Neural progenitor cell (in vitro differentiated cells): Measurements from ENCODE around the gene BRD3. TPM values are rescaled to one million over a fixed set of nuclear protein-coding genes. Genes with fewer than 3 reads are reported as not detected.
"Not testable (repeated sequence)": the region's sequence is repeated elsewhere in the genome, so short reads cannot be mapped to it uniquely, and the experiment has no call there.

ENCODE experiments used
- DNase-seq: peaks from one replicate; pipeline ENCODE4 v3.0.0-alpha.2; 2016; ENCODE audit warnings: low spot score
- H2AFZ ChIP-seq: fragments of 200-600 bp; sonication (generic); replicated peaks from 2 replicates; pipeline ENCODE4 v1.6.1; 2016; ENCODE audit warnings: antibody characterized with exemption
- H3F3A ChIP-seq: fragments of 200-600 bp; sonication (generic); 2 replicates; pipeline ENCODE4 v1.6.1; 2016; ENCODE audit warnings: antibody characterized with exemption, low read depth
- H3K27ac ChIP-seq: fragments of 200-600 bp; sonication (generic); 2 replicates; pipeline ENCODE4 v1.5.1; 2016; ENCODE audit warnings: mild to moderate bottlenecking
- H3K27me3 ChIP-seq: fragments of 200-600 bp; sonication (generic); 2 replicates; pipeline ENCODE4 v1.6.1; 2016; ENCODE audit warnings: mild to moderate bottlenecking, moderate library complexity
- H3K36me3 ChIP-seq: fragments of 200-600 bp; sonication (generic); 2 replicates; pipeline ENCODE4 v1.5.1; 2016
- H3K4me1 ChIP-seq: fragments of 200-600 bp; sonication (generic); 2 replicates; pipeline ENCODE4 v1.6.1; 2016; ENCODE audit warnings: mixed run types
- H3K4me2 ChIP-seq: fragments of 200-600 bp; sonication (generic); 2 replicates; pipeline ENCODE4 v1.6.1; 2016
- H3K4me3 ChIP-seq: fragments of 200-600 bp; sonication (generic); 2 replicates; pipeline ENCODE4 v1.5.1; 2016
- H3K79me2 ChIP-seq: fragments of 200-600 bp; sonication (generic); 2 replicates; pipeline ENCODE4 v1.6.1; 2016; ENCODE audit warnings: low read depth
- H3K9ac ChIP-seq: fragments of 200-600 bp; sonication (generic); 2 replicates; pipeline ENCODE4 v1.6.1; 2016
- H3K9me3 ChIP-seq: fragments of 200-600 bp; sonication (generic); 2 replicates; pipeline ENCODE4 v1.5.1; 2016; ENCODE audit warnings: low read depth
- H4K20me1 ChIP-seq: fragments of 200-600 bp; sonication (generic); 2 replicates; pipeline ENCODE4 v1.6.1; 2016; ENCODE audit warnings: low read depth
- H3K27ac Mint-ChIP-seq: 3 replicates; pipeline ENCODE4 v1.8.0; 2021; ENCODE audit warnings: mixed read lengths
- H3K27me3 Mint-ChIP-seq: 2 replicates; pipeline ENCODE4 v1.8.0; 2022; ENCODE audit warnings: low read depth, mild to moderate bottlenecking, inconsistent platforms, moderate library complexity, mixed read lengths; ENCODE audit not compliant: insufficient read depth
- H3K36me3 Mint-ChIP-seq: 3 replicates; pipeline ENCODE4 v1.8.0; 2021; ENCODE audit warnings: mixed read lengths
- H3K4me1 Mint-ChIP-seq: 3 replicates; pipeline ENCODE4 v1.8.0; 2021; ENCODE audit warnings: mixed read lengths
- H3K4me3 Mint-ChIP-seq: 3 replicates; pipeline ENCODE4 v1.8.0; 2021; ENCODE audit warnings: mild to moderate bottlenecking, moderate library complexity, mixed read lengths
- H3K9me3 Mint-ChIP-seq: 3 replicates; pipeline ENCODE4 v1.8.0; 2020; ENCODE audit warnings: mixed read lengths
- CTCF ChIP-seq: fragments of 200-600 bp; sonication (generic); IDR thresholded peaks from 2 replicates; pipeline ENCODE4 v1.5.1; 2017; ENCODE audit warnings: antibody characterized with exemption, mild to moderate bottlenecking
- EZH2 ChIP-seq: fragments of 200-600 bp; sonication (generic); IDR thresholded peaks from 2 replicates; pipeline ENCODE4 v1.6.1; 2017; ENCODE audit warnings: antibody characterized with exemption, mild to moderate bottlenecking, moderate library complexity
- EZH2phosphoT487 ChIP-seq: fragments of 200-600 bp; sonication (generic); IDR thresholded peaks from 2 replicates; pipeline ENCODE4 v1.6.1; 2017; ENCODE audit warnings: antibody characterized with exemption
- total RNA-seq: library from RNA; depleted of rRNA; stranded (reverse); fragments of >200 nt; gene quantifications from 2 replicates; pipeline ENCODE4 v1.2.3, GENCODE V29; 2015; ENCODE audit warnings: low replicate concordance

The BRD3 gene
- total RNA-seq, 1 donor from 2014 or later, result 14.8 TPM

GRCh38 chr9:134073500-134073899, 5.7 kb upstream of the BRD3 start:
- TF ChIP-seq EZH2 (no peak), CTCF (no peak), EZH2phosphoT487 (no peak)
- Histone ChIP-seq H2AFZ (no peak overlapping the region), H3K4me2 (no peak overlapping the region), H3K4me1 (no peaks in the 10 kb centered on the region), H4K20me1 (no peaks in the 10 kb centered on the region), H3K36me3 (no peaks in the 10 kb centered on the region), H3F3A (no peaks in the 10 kb centered on the region), H3K27ac (no peak overlapping the region), H3K4me3 (no peak overlapping the region), H3K9me3 (peaks cover 4% of the 10 kb centered on the region), H3K79me2 (no peaks in the 10 kb centered on the region), H3K9ac (no peak overlapping the region), H3K27me3 (peaks cover 26% of the 10 kb centered on the region)
- DNase-seq, result no peak
- peaks cover 33% of the 10 kb centered on the region for H3K9me3 Mint-ChIP-seq
- no peak overlapping the region for H3K4me3 Mint-ChIP-seq
- no peaks in the 10 kb centered on the region for H3K36me3 Mint-ChIP-seq
- H3K27me3 Mint-ChIP-seq, result peaks cover 15% of the 10 kb centered on the region
- H3K4me1 Mint-ChIP-seq, result no peaks in the 10 kb centered on the region
- H3K27ac Mint-ChIP-seq, result no peak overlapping the region

GRCh38 chr9:134072683-134073082, 4.9 kb upstream of the BRD3 start:
- peaks cover 33% of the 10 kb centered on the region for H3K9me3 Mint-ChIP-seq
- H3K4me3 Mint-ChIP-seq, H3K79me2 ChIP-seq, H4K20me1 ChIP-seq, H3K9ac ChIP-seq, H3K4me1 ChIP-seq, DNase-seq, H3K36me3 ChIP-seq, H2AFZ ChIP-seq, H3K27ac ChIP-seq, H3K4me2 ChIP-seq, H3K4me1 Mint-ChIP-seq, H3F3A ChIP-seq, H3K36me3 Mint-ChIP-seq, H3K4me3 ChIP-seq, H3K9me3 ChIP-seq, H3K27ac Mint-ChIP-seq: not testable (repeated sequence)
- H3K27me3 ChIP-seq, result peaks cover 26% of the 10 kb centered on the region
- H3K27me3 Mint-ChIP-seq, result peaks cover 13% of the 10 kb centered on the region

GRCh38 chr9:134071149-134071548, 3.3 kb upstream of the BRD3 start:
- no peaks in the 10 kb centered on the region for H3F3A ChIP-seq
- TF ChIP-seq EZH2 (no peak), CTCF (no peak), EZH2phosphoT487 (no peak)
- H3K27me3 Mint-ChIP-seq, result peaks cover 18% of the 10 kb centered on the region
- DNase-seq, result peak; percentile 1
- H3K79me2 ChIP-seq, result peaks cover 13% of the 10 kb centered on the region
- no peak overlapping the region for H3K27ac ChIP-seq
- H3K4me3 ChIP-seq, result no peak overlapping the region
- no peaks in the 10 kb centered on the region for H3K9me3 ChIP-seq
- H2AFZ ChIP-seq, result no peak overlapping the region
- H3K9me3 Mint-ChIP-seq, result peaks cover 22% of the 10 kb centered on the region
- no peak overlapping the region for H3K4me2 ChIP-seq
- H3K36me3 Mint-ChIP-seq, result no peaks in the 10 kb centered on the region
- peaks cover 5% of the 10 kb centered on the region for H3K4me1 Mint-ChIP-seq
- no peaks in the 10 kb centered on the region for H3K36me3 ChIP-seq
- no peak overlapping the region for H3K9ac ChIP-seq
- peaks cover 10% of the 10 kb centered on the region for H4K20me1 ChIP-seq
- H3K4me1 ChIP-seq, result peaks cover 3% of the 10 kb centered on the region
- peaks cover 26% of the 10 kb centered on the region for H3K27me3 ChIP-seq
- H3K27ac Mint-ChIP-seq, result no peak overlapping the region
- H3K4me3 Mint-ChIP-seq, result peak overlapping the region; percentile 52

GRCh38 chr9:134069480-134070399, 1.9 kb upstream of the BRD3 start:
- H3K27me3 ChIP-seq, result peaks cover 26% of the 10 kb centered on the region
- H3K79me2 ChIP-seq, result peaks cover 27% of the 10 kb centered on the region
- DNase-seq, result no peak
- peaks cover 10% of the 10 kb centered on the region for H3K4me1 ChIP-seq
- Mint-ChIP-seq H3K4me1 (peaks cover 12% of the 10 kb centered on the region), H3K4me3 (peak overlapping the region; percentile 89), H3K36me3 (no peaks in the 10 kb centered on the region), H3K9me3 (peaks cover 19% of the 10 kb centered on the region), H3K27me3 (peaks cover 19% of the 10 kb centered on the region), H3K27ac (no peak overlapping the region)
- H3K9ac ChIP-seq, result no peak overlapping the region
- H3K27ac ChIP-seq, result no peak overlapping the region
- H3K4me2 ChIP-seq, result no peak overlapping the region
- no peak for TF ChIP-seq EZH2
- TF ChIP-seq CTCF, result no peak
- TF ChIP-seq EZH2phosphoT487, result no peak
- H3K4me3 ChIP-seq, result no peak overlapping the region
- H2AFZ ChIP-seq, result no peak overlapping the region
- H3F3A ChIP-seq, result no peaks in the 10 kb centered on the region
- H3K9me3 ChIP-seq, result no peaks in the 10 kb centered on the region
- peaks cover 24% of the 10 kb centered on the region for H4K20me1 ChIP-seq
- H3K36me3 ChIP-seq, result no peaks in the 10 kb centered on the region
